Raji (cell line): ENCODE results near the gene DBN1.

ENCODE experiments used
- POLR2A ChIP-seq: IDR thresholded peaks from 2 replicates; pipeline ENCODE4 v1.6.1; 2011; ENCODE audit warnings: low read depth, low read length, control low read depth; ENCODE audit not compliant: insufficient read depth

Gene DBN1

GRCh38 chr5:177509381-177509951 is 36.0 kb upstream of the DBN1 start, which contains the start of gene DOK3:
Gene DOK3, minus strand, starts transcription at chr5:177509826. Its CDS starts 286 bp downstream, at chr5:177509540.
- no peak; the same call in 1 of the 2 replicates for TF ChIP-seq POLR2A

- peak; percentile 78 for TF ChIP-seq POLR2A
These were observed 35.4 kb upstream of the DBN1 start for GRCh38 chr5:177508837-177509236.

GRCh38 chr5:177508221-177508611 is 34.8 kb upstream of the DBN1 start:
- no peak for TF ChIP-seq POLR2A

- TF ChIP-seq POLR2A: no peak
These were observed 34.3 kb upstream of the DBN1 start for GRCh38 chr5:177507596-177508220.

- no peak for TF ChIP-seq POLR2A
These were observed 33.7 kb upstream of the DBN1 start for GRCh38 chr5:177507165-177507564.

- TF ChIP-seq POLR2A: no peak
These were observed 31.6 kb upstream of the DBN1 start for GRCh38 chr5:177505075-177505474.

- TF ChIP-seq POLR2A: no peak
These were observed 30.9 kb upstream of the DBN1 start for GRCh38 chr5:177504086-177505056.

GRCh38 chr5:177503351-177504085 is 30.1 kb upstream of the DBN1 start:
- no peak for TF ChIP-seq POLR2A

GRCh38 chr5:177502886-177503285 is 29.5 kb upstream of the DBN1 start:
- TF ChIP-seq POLR2A: no peak; the same call in 1 of the 2 replicates

GRCh38 chr5:177501874-177502678 is 28.6 kb upstream of the DBN1 start:
- no peak for TF ChIP-seq POLR2A

- TF ChIP-seq POLR2A: peak; percentile 37
These were observed 27.5 kb upstream of the DBN1 start for GRCh38 chr5:177500685-177501522.

- no peak for TF ChIP-seq POLR2A
These were observed 26.4 kb upstream of the DBN1 start for GRCh38 chr5:177499842-177500241.

- no peak for TF ChIP-seq POLR2A
These were observed 24.8 kb upstream of the DBN1 start for GRCh38 chr5:177498013-177498787.
